ENCODE measurements around the gene EGFL7.
A peak's percentile ranks its signal among the peaks of the same experiment; 100 is the strongest.
"Not testable (repeated sequence)": the region's sequence is repeated elsewhere in the genome, so short reads cannot be mapped to it uniquely, and the experiment has no call there.

Gene EGFL7

GRCh38 chr9:136625101-136626065, 37.3 kb upstream of the EGFL7 start:
- peak; percentile 38 for DNase-seq

GRCh38 chr9:136626066-136626725, 36.5 kb upstream of the EGFL7 start:
- no peak for DNase-seq

- peak; percentile 9 for DNase-seq
These were observed 35.7 kb upstream of the EGFL7 start for GRCh38 chr9:136626740-136627642.

GRCh38 chr9:136627703-136628102, 35.0 kb upstream of the EGFL7 start:
- no peak for DNase-seq

- DNase-seq = no peak
These were observed 34.4 kb upstream of the EGFL7 start for GRCh38 chr9:136628268-136628667.

- DNase-seq = no peak
These were observed 33.5 kb upstream of the EGFL7 start for GRCh38 chr9:136629001-136629878.

- DNase-seq = no peak
These were observed 32.6 kb upstream of the EGFL7 start for GRCh38 chr9:136629879-136630661.

GRCh38 chr9:136630662-136630992, 32.1 kb upstream of the EGFL7 start:
- DNase-seq = no peak

- peak; percentile 60 for DNase-seq
These were observed 31.4 kb upstream of the EGFL7 start for GRCh38 chr9:136631038-136632000.

GRCh38 chr9:136632072-136632471, 30.6 kb upstream of the EGFL7 start:
- DNase-seq = not testable (repeated sequence)

GRCh38 chr9:136632491-136633106, 30.1 kb upstream of the EGFL7 start:
- DNase-seq = not testable (repeated sequence)

GRCh38 chr9:136634904-136635303, 27.8 kb upstream of the EGFL7 start:
- DNase-seq = no peak

- no peak for DNase-seq
These were observed 22.3 kb upstream of the EGFL7 start for GRCh38 chr9:136640171-136641111.

GRCh38 chr9:136642439-136642921, 20.2 kb upstream of the EGFL7 start:
- DNase-seq = no peak

- no peak for DNase-seq
These were observed 18.9 kb upstream of the EGFL7 start for GRCh38 chr9:136643596-136644342.

GRCh38 chr9:136644343-136644592, 18.4 kb upstream of the EGFL7 start:
- peak; percentile 26 for DNase-seq

GRCh38 chr9:136644593-136645351, 17.9 kb upstream of the EGFL7 start:
- DNase-seq = no peak

All from NCI-H1105 treated with DMSO at 0.1 percent for 48 hours (cell line).